ENCODE data around the gene TMEM132E. TPM values are rescaled to one million over a fixed set of nuclear protein-coding genes. Genes with fewer than 3 reads are reported as not detected.

The TMEM132E gene
- total RNA-seq, 2 experiments from 2014 or later = not detected

DNA sequence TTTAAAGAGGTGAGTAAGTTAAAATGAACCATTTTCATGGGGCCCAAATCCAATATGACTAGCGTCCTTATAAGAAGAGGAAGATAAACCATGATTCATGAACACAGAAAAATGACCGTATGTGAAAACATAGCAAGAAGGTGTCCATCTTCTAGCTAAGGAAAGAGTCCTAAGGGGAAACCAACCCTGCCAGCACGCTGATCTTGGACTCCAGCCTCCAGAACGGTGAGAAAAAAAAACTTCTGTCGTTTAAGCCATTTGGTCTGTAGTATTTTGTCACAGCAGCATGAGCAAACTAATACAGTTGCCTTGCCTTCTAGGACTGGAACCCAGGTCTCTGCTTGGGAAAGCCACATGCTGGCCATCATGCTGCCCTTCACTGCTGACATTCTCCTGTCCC, 4.2 kb upstream of the TMEM132E start:
- Mint-ChIP-seq H3K9me3 (no peaks in the 10 kb centered on the region), H3K27me3 (peaks cover 68% of the 10 kb centered on the region), H3K4me1 (ENCODE audit: low read depth) (peaks cover 10% of the 10 kb centered on the region), H3K36me3 (no peaks in the 10 kb centered on the region), H3K27ac (no peak overlapping the region), H3K4me3 (no peak overlapping the region)
- CTCF ChIA-PET = interaction anchor here (1.4 to 2.9 kb wide), 2 partner anchors 33 to 63 kb away, joined by 3 to 7 read pairs; no protein-coding TSS in a partner anchor
- POLR2A ChIA-PET = no interaction called here
- intact Hi-C loops (cut with micrococcal nuclease) = no loop called here
- DNase-seq = no peak

DNA sequence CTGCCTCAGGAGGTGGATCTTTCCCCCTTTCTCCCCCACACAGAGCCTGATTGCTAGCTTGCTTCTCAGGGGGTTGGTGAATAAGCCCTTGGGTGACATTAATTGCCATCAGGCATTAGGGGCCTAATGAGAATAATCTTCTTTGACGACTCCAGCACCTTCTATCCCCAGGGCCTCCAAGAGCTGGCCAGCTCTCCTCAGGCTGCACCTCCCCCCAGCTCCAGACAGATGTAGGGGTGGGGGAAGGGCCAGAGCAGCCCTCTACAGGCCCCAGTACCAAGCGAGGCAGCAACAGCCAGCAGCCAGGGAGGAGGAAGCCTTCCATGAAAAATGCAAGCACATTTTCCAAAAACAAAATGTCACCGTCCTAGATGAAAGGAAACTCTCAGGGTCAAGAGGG, 1.4 kb upstream of the TMEM132E start:
- Mint-ChIP-seq H3K27me3 (peaks cover 64% of the 10 kb centered on the region), H3K4me1 (ENCODE audit: low read depth) (peaks cover 15% of the 10 kb centered on the region), H3K9me3 (no peaks in the 10 kb centered on the region), H3K27ac (no peak overlapping the region), H3K4me3 (no peak overlapping the region), H3K36me3 (no peaks in the 10 kb centered on the region)
- no peak for DNase-seq
- CTCF ChIA-PET = interaction anchor here (1.0 to 1.5 kb wide), 2 partner anchors 36 to 60 kb away, joined by 3 read pairs; no protein-coding TSS in a partner anchor
- intact Hi-C loops (cut with micrococcal nuclease) = no loop called here
- POLR2A ChIA-PET = no interaction called here

DNA sequence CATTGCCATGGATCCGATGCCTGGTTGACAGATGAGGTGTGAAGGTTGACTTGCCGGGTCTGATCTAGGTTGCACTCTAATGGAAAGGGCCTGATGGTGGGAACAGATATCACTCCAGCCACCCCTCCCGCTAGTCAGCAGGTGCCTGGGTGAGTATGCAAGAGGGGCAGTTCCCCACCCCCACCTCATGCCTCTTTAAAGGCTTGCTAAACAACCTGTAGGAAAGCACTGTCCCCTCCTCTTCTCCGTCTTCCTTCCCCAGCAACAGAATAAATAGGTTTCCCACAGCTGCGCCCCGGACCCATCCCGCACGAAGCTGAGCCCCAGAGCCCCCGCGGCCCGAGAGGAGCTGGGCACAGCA, 746 bp upstream of the TMEM132E start:
- ChIA-PET POLR2A (no interaction called here), CTCF (interaction anchor here (1.1 to 1.5 kb wide), 2 partner anchors 35 to 59 kb away, joined by 3 to 4 read pairs; no protein-coding TSS in a partner anchor)
- intact Hi-C loops (cut with micrococcal nuclease) = no loop called here
- Mint-ChIP-seq H3K4me1 (ENCODE audit: low read depth) (peaks cover 15% of the 10 kb centered on the region), H3K4me3 (peak overlapping the region; percentile 71), H3K27me3 (peaks cover 66% of the 10 kb centered on the region), H3K27ac (no peak overlapping the region), H3K36me3 (no peaks in the 10 kb centered on the region), H3K9me3 (no peaks in the 10 kb centered on the region)
- DNase-seq = no peak

DNA sequence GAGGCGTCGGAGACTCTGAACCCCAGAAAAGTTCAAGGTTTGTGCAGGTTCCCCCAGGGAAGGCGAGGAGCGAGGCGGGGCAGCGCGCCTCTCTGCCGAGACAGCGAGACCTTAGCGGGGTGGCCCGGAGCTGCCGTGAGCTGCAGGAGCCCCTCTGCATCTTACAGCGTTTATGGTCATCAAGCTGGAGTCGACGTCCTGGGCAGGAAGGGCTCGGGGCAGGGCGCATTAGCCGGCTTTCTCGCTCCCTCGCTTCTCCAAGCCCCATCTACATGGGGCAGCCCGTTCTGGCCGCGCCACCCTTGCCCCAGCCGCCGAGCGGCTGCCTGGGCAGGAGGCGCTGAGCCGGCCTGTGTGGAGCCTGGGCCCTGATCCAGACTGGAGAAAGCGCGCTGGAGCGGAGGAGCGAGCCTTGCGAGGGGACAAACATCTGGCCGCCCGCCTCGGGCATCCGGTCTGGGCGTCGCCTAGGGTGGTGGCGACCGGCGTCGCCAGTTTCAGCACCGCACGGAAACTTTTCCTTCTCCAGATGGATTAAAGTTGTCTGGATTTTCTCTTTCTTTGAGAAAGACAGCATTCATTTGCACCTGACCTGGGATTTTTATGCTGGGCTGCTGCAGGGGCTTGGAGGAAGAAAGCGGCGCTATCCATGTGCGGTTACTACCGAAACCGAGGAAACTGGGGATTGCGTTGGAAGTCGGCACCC, 750 bp downstream of the TMEM132E start:
- DNase-seq = no peak
- peaks cover 72% of the 10 kb centered on the region for H3K27me3 Mint-ChIP-seq
- intact Hi-C loops (cut with micrococcal nuclease) = no loop called here
- peak overlapping the region; percentile 37 for H3K4me3 Mint-ChIP-seq
- no peaks in the 10 kb centered on the region for H3K9me3 Mint-ChIP-seq
- POLR2A ChIA-PET = no interaction called here
- CTCF ChIA-PET = interaction anchor here (0.9 kb wide), 2 partner anchors 162 to 312 kb away, joined by 3 read pairs; no protein-coding TSS in a partner anchor
- H3K36me3 Mint-ChIP-seq = no peaks in the 10 kb centered on the region
- no peak overlapping the region for H3K27ac Mint-ChIP-seq
- H3K4me1 Mint-ChIP-seq (ENCODE audit: low read depth) = peaks cover 15% of the 10 kb centered on the region

DNA sequence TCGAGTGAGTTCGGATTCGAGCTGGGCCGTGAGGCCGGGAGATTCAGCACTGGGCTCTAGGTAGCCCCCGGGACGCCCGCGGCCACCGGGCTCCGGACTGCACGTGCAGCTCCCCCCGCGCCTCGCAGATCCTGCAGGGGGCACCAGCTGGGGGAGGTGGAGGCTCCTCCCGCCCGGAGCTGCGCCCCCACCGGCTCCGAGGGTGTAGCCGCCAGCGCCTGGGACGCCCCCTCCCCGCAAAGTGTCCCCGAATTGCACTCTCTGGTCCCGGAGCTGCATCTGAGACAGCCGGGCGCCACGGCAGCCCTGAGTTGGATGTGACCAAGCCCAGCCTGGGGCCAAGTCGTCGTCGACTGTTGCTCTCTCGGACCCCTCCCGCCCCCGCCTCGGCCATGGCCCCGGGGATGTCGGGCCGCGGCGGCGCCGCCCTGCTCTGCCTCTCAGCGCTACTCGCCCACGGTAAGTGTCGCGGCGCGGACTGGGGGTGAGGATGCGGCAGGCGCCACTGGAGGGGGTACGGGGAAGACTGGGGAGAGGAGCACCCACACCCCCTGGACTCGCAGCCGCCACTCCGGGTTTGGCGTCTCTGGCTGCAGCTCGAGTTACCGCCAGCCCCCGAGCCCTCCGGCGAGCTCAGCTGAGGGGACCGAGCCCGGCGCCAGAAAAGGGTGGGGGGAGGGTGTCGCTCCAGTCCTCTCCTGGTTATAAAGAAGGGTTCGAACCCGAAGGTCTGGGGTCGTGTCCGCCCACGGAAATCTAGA, 1.5 kb downstream of the TMEM132E start:
- CTCF ChIA-PET = interaction anchor here (0.6 to 0.9 kb wide), 3 partner anchors 162 to 312 kb away, joined by 3 to 4 read pairs (median 3); no protein-coding TSS in a partner anchor
- no peak overlapping the region for H3K27ac Mint-ChIP-seq

DNA sequence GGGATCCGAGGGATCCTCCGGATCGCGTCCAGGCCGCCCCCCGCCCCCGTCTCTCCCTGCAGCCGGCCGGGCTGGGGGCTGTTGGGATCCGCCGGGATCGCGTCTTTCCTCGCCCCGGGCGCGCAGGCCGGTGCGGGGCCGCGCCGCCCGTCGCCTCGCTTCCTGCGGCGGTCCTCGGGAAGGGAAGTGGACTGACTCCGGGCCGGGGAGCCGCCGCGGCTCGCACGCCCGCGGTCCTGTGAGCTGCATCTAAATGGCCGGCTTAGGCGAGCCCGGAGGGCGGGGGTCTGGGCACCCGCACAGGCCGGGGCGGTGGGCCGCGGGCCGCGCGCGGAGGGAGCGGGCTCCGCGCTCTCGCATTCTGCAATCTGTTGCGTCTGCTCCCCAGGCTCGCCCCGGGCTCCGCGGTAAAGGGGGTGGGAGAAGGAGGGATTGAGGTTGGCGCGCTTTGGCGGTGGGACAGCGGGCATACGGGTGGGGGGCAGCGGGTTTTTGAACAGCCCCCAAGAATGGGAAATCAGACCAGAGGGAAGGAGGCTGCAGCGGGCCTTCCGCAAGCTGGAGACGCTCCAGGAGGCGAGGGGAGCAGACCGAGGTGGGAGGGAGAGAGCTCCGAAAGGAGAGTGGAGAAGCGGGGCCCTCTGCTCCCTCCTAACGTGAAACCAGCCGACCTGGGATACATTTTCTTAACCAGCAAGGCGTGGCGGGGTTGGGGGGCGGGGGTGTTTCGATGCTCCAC, 2.2 kb downstream of the TMEM132E start:
- no peaks in the 10 kb centered on the region for H3K36me3 Mint-ChIP-seq
- intact Hi-C loops (cut with micrococcal nuclease) = no loop called here
- no peak overlapping the region for H3K4me3 Mint-ChIP-seq
- peaks cover 15% of the 10 kb centered on the region for H3K4me1 Mint-ChIP-seq (ENCODE audit: low read depth)
- H3K9me3 Mint-ChIP-seq = no peaks in the 10 kb centered on the region
- ChIA-PET CTCF (interaction anchor here (1.5 kb wide), 1 partner anchor 39 kb away, joined by 3 read pairs; no protein-coding TSS in a partner anchor), POLR2A (interaction anchor here (0.6 kb wide), 1 partner anchor 57 kb away, joined by 4 read pairs; no protein-coding TSS in a partner anchor)
- H3K27me3 Mint-ChIP-seq = peaks cover 70% of the 10 kb centered on the region
- H3K27ac Mint-ChIP-seq = no peak overlapping the region
- DNase-seq = no peak

More for the DNA sequence above, 1.5 kb downstream of the TMEM132E start:
- Mint-ChIP-seq H3K36me3 (no peaks in the 10 kb centered on the region), H3K27me3 (peaks cover 72% of the 10 kb centered on the region), H3K4me3 (peak overlapping the region; percentile 29), H3K9me3 (no peaks in the 10 kb centered on the region), H3K4me1 (ENCODE audit: low read depth) (peaks cover 15% of the 10 kb centered on the region)
- DNase-seq = peak; percentile 15
- intact Hi-C loops (cut with micrococcal nuclease) = no loop called here
- POLR2A ChIA-PET = no interaction called here

DNA sequence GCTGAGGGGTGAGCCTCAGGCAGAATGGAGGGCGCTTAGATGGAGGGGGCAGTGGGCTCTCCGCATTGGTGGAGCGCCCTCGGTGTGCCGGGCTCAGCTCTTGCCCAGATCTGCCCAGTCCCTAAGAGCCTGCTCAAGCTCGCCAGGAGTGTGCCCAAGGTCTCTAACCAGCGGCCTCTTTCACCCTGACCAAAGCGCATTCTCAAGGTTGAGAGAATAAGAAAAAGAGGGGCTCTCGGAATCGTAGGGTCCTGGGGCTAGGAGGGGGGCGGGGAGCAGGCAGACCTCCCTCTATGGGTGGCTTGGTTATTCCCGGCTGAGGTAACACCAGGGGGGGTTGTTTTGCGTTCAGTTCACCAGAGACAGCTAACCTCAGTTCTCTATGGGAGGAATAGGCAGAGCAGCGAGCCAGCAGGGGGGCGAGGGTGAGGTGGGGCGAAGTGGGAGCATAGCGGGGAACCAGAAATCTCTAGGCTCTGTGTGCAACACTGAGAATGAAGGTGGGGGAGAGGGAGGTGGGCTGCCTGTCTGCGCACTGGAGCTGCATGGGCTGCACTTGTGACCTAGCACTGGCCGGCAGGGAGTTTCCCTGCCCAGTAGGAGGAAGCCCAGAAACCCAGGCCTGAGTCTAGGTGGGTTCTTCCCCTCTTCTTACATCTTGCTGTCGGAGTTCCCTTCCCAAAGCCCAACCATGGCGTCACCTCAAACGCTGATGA, 3.0 kb downstream of the TMEM132E start:
- Mint-ChIP-seq H3K27me3 (peaks cover 63% of the 10 kb centered on the region), H3K9me3 (no peaks in the 10 kb centered on the region), H3K4me1 (ENCODE audit: low read depth) (peaks cover 15% of the 10 kb centered on the region), H3K36me3 (no peaks in the 10 kb centered on the region), H3K27ac (no peak overlapping the region), H3K4me3 (no peak overlapping the region)
- DNase-seq = no peak
- intact Hi-C loops (cut with micrococcal nuclease) = no loop called here
- ChIA-PET POLR2A (interaction anchor here (0.6 kb wide), 1 partner anchor 58 kb away, joined by 4 read pairs; no protein-coding TSS in a partner anchor), CTCF (interaction anchor here (1.5 kb wide), 1 partner anchor 40 kb away, joined by 3 read pairs; no protein-coding TSS in a partner anchor)

DNA sequence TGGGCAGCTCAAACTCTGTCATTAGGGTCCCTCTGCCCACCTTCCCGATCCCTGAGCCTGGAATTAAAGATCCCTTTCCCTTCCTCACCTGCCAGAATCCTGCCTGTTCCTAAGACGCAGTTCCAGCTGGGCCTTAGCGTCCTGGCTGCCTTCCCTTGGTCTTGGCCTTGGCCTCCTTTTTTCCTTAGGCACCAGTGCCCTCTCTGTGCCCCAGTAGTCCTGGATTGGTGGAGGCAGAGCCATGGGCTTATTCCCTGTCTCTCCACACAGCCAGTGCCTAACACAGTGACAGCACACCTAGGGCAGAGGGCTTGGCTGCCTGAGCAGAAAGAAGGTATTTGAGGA, 3.5 kb downstream of the TMEM132E start:
- no peaks in the 10 kb centered on the region for H3K36me3 Mint-ChIP-seq
- H3K27me3 Mint-ChIP-seq = peaks cover 59% of the 10 kb centered on the region
- H3K27ac Mint-ChIP-seq = no peak overlapping the region
- ChIA-PET POLR2A (no interaction called here), CTCF (interaction anchor here (1.5 kb wide), 1 partner anchor 40 kb away, joined by 3 read pairs; no protein-coding TSS in a partner anchor)
- H3K9me3 Mint-ChIP-seq = no peaks in the 10 kb centered on the region
- H3K4me3 Mint-ChIP-seq = no peak overlapping the region
- intact Hi-C loops (cut with micrococcal nuclease) = no loop called here
- H3K4me1 Mint-ChIP-seq (ENCODE audit: low read depth) = peaks cover 15% of the 10 kb centered on the region
- DNase-seq = no peak

DNA sequence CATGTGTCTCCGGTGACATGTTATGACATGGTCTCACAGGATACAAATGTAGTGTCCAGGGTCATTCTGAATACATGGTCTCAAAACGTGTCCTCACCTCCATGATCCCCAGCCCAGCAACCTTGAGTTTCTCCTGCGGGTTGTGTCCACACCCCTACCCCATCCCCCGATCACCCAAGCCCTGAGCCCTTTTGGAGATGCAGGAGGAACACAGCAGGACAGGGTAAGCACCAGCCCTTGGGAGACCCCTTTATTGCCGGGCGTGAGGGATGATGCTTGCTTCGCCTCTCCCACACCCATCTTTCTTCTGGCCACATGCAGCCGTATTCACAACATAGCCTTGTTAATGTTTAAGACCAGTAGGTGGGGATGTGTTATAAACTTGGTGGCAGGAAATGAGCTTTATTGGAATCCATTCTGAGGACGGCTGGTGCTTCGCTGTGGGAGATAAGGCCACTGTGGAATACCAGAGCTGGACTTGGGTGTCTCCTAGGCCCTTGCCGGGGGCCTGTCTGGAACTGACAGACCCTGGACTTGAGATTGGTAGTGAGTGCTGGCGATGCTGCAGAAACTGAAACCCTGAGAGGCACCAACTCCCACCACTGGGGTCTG, 5.5 kb downstream of the TMEM132E start:
- Mint-ChIP-seq H3K36me3 (no peaks in the 10 kb centered on the region), H3K9me3 (no peaks in the 10 kb centered on the region), H3K4me1 (ENCODE audit: low read depth) (peaks cover 7% of the 10 kb centered on the region), H3K27ac (no peak overlapping the region), H3K27me3 (peaks cover 48% of the 10 kb centered on the region), H3K4me3 (no peak overlapping the region)
- DNase-seq = no peak
- ChIA-PET CTCF (interaction anchor here (1.1 kb wide), 1 partner anchor 53 kb away, joined by 3 read pairs; no protein-coding TSS in a partner anchor), POLR2A (no interaction called here)
- intact Hi-C loops (cut with micrococcal nuclease) = no loop called here

DNA sequence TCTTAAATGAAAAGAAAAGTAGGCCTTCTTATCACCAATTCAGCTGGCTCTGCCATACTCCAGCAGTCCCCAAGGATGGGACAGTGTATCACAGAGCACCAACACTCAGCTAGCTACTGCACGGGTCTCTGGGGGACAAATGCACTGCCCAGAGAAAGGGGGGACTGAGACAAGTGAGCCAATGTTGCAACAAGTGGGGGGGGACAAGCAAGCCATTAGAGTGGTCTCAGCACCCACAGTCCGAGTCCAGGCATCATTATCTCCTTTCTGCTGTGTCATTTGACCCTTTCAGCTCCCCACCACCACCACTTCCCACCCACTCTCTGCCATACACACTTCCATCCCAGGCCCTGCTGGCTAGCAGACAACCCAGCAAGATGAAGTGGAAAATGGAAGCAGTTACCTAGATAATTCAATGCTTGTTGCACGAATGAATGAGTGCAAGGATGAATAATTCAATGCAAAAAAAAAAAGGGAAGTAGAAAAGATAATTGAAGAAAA, 7.0 kb downstream of the TMEM132E start:
- no peak overlapping the region for H3K4me3 Mint-ChIP-seq
- ChIA-PET CTCF (no interaction called here), POLR2A (no interaction called here)

DNA sequence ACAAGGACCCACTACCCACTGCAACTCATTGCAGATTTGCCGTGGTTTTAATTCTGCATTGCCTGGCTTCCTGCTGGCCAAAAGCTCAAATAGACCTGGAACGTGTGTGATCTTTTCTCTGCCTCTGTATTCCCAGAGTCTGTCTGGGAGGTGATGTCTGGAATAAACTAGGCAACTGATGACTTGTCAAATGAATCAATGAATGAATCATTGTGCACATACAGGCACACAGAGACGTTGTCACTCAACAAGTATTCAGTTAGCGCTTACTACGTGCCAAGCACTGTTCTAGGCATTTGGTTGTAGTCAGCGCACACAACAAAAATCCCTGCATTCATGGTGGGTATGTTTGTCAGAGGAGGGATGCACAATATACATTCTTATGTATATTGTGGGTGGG, 8.9 kb downstream of the TMEM132E start:
- DNase-seq = no peak
- intact Hi-C loops (cut with micrococcal nuclease) = no loop called here
- Mint-ChIP-seq H3K9me3 (no peaks in the 10 kb centered on the region), H3K27ac (no peak overlapping the region), H3K4me3 (no peak overlapping the region), H3K4me1 (ENCODE audit: low read depth) (no peaks in the 10 kb centered on the region), H3K36me3 (no peaks in the 10 kb centered on the region), H3K27me3 (peaks cover 41% of the 10 kb centered on the region)
- ChIA-PET CTCF (no interaction called here), POLR2A (no interaction called here)

More for the DNA sequence above, 7.0 kb downstream of the TMEM132E start:
- Mint-ChIP-seq H3K27ac (no peak overlapping the region), H3K4me1 (ENCODE audit: low read depth) (peaks cover 2% of the 10 kb centered on the region), H3K9me3 (no peaks in the 10 kb centered on the region), H3K27me3 (peaks cover 52% of the 10 kb centered on the region), H3K36me3 (no peaks in the 10 kb centered on the region)
- intact Hi-C loops (cut with micrococcal nuclease) = no loop called here
- no peak for DNase-seq
